Inflammatory macrophage treated with lipopolysaccharide for 1 hour (primary cell): ENCODE measurements around the gene EPHB6.
A peak's percentile ranks its signal among the peaks of the same experiment; 100 is the strongest.

Source experiments
- DNase-seq, 2 donors: peaks; one replicate each; pipeline ENCODE4 v3.0.0-alpha.2; 2020 to 2022

EPHB6 gene

GRCh38 chr7:142878315-142878714 is 23.4 kb downstream of the EPHB6 start:
- no peak for DNase-seq

- no peak for DNase-seq
These were observed 24.2 kb downstream of the EPHB6 start for GRCh38 chr7:142879060-142879459.

GRCh38 chr7:142880876-142881505 is 26.1 kb downstream of the EPHB6 start:
- peak in 1 of 2 donors; percentile 74 for DNase-seq

- DNase-seq: no peak
These were observed 26.9 kb downstream of the EPHB6 start for GRCh38 chr7:142881586-142882337.

- no peak for DNase-seq
These were observed 27.4 kb downstream of the EPHB6 start for GRCh38 chr7:142882338-142882678.

- no peak for DNase-seq
These were observed 28.3 kb downstream of the EPHB6 start for GRCh38 chr7:142883145-142883544.

GRCh38 chr7:142883571-142884285 is 28.9 kb downstream of the EPHB6 start:
- DNase-seq: no peak

GRCh38 chr7:142884286-142884640 is 29.4 kb downstream of the EPHB6 start:
- peak; percentile 48 to 63 for DNase-seq

GRCh38 chr7:142885311-142886230 is 30.7 kb downstream of the EPHB6 start, which contains the start of gene TRPV6:
Gene TRPV6, minus strand, starts transcription at chr7:142885745.
- no peak for DNase-seq

GRCh38 chr7:142886866-142887265 is 32.0 kb downstream of the EPHB6 start:
- no peak for DNase-seq

GRCh38 chr7:142887282-142888015 is 32.6 kb downstream of the EPHB6 start:
- no peak for DNase-seq

- DNase-seq: no peak
These were observed 34.9 kb downstream of the EPHB6 start for GRCh38 chr7:142889816-142890215.

GRCh38 chr7:142890874-142891485 is 36.1 kb downstream of the EPHB6 start:
- no peak for DNase-seq

- DNase-seq: no peak
These were observed 36.7 kb downstream of the EPHB6 start for GRCh38 chr7:142891490-142892082.

- DNase-seq: no peak
These were observed 38.1 kb downstream of the EPHB6 start for GRCh38 chr7:142892951-142893350.

GRCh38 chr7:142894112-142894984 is 39.5 kb downstream of the EPHB6 start:
- DNase-seq: no peak

GRCh38 chr7:142894985-142895593 is 40.2 kb downstream of the EPHB6 start:
- no peak for DNase-seq

GRCh38 chr7:142896151-142896550 is 41.3 kb downstream of the EPHB6 start:
- no peak for DNase-seq

- DNase-seq: no peak
These were observed 42.0 kb downstream of the EPHB6 start for GRCh38 chr7:142896741-142897379.
